GM19351 (cell line): ENCODE results near the gene MUC5AC.
"Not testable (repeated sequence)": the region's sequence is repeated elsewhere in the genome, so short reads cannot be mapped to it uniquely, and the experiment has no call there.

ENCODE experiments used
- ATAC-seq: cut with Tn5 transposase; IDR thresholded peaks from one replicate; pipeline ENCODE4 v1.9.1; 2021; ENCODE audit warnings: mild to moderate bottlenecking, moderate library complexity; ENCODE audit not compliant: unreplicated experiment

MUC5AC gene

GRCh38 chr11:1176224-1177019 is 18.7 kb downstream of the MUC5AC start:
- ATAC-seq: no peak

- no peak for ATAC-seq
Observed at GRCh38 chr11:1177020-1177770, 19.4 kb downstream of the MUC5AC start.

- ATAC-seq: no peak
Observed at GRCh38 chr11:1177771-1178090, 20.0 kb downstream of the MUC5AC start.

- no peak for ATAC-seq
Observed at GRCh38 chr11:1178201-1178885, 20.6 kb downstream of the MUC5AC start.

GRCh38 chr11:1178906-1179305 is 21.2 kb downstream of the MUC5AC start:
- no peak for ATAC-seq

- no peak for ATAC-seq
Observed at GRCh38 chr11:1179641-1180040, 21.9 kb downstream of the MUC5AC start.

- no peak for ATAC-seq
Observed at GRCh38 chr11:1180171-1180570, 22.4 kb downstream of the MUC5AC start.

- ATAC-seq: no peak
Observed at GRCh38 chr11:1180947-1181391, 23.2 kb downstream of the MUC5AC start.

- ATAC-seq: no peak
Observed at GRCh38 chr11:1181420-1181819, 23.7 kb downstream of the MUC5AC start.

GRCh38 chr11:1181853-1182535 is 24.2 kb downstream of the MUC5AC start:
- ATAC-seq: no peak

GRCh38 chr11:1184139-1184538 is 26.4 kb downstream of the MUC5AC start:
- ATAC-seq: not testable (repeated sequence)

GRCh38 chr11:1188451-1189130 is 30.8 kb downstream of the MUC5AC start:
- ATAC-seq: not testable (repeated sequence)

- not testable (repeated sequence) for ATAC-seq
Observed at GRCh38 chr11:1189816-1190215, 32.1 kb downstream of the MUC5AC start.

- ATAC-seq: not testable (repeated sequence)
Observed at GRCh38 chr11:1191786-1192470, 34.2 kb downstream of the MUC5AC start.

GRCh38 chr11:1192741-1193325 is 35.1 kb downstream of the MUC5AC start:
- ATAC-seq: no peak

- no peak for ATAC-seq
Observed at GRCh38 chr11:1193326-1194230, 35.8 kb downstream of the MUC5AC start.

- ATAC-seq: no peak
Observed at GRCh38 chr11:1194231-1194976, 36.7 kb downstream of the MUC5AC start.
